K562 (cell line): ENCODE data around the gene IRF5. TPM values are rescaled to one million over a fixed set of nuclear protein-coding genes. Genes with fewer than 3 reads are reported as not detected.

Experiments used
- ATAC-seq: fragments of 200-7000 bp; cut with Tn5 transposase; 3 replicates; pipeline ENCODE4 v1.9.1; 2020; ENCODE audit warnings: moderate library complexity
- BruUV-seq: library from RNA; stranded (reverse); fragments of 400-500 nt; replicated peaks from 2 replicates; lab custom pipeline; 2021; lab: Mats Ljungman, UMichigan
- CTCF ChIA-PET: fragments of 300-600 bp; formaldehyde crosslinking; extraction: SDS; loops from one replicate; lab custom pipeline; 2021; ENCODE audit warnings: low intra/inter-chr PET ratio; lab: Yijun Ruan, JAX
- POLR2A ChIA-PET: fragments of 300-600, 350-650 bp; sonication (Branson Sonifier 250); formaldehyde crosslinking; extraction: SDS; loops from one replicate; lab custom pipeline; 2021; ENCODE audit warnings: antibody characterized with exemption, inconsistent platforms; lab: Yijun Ruan, JAX
- DNase-seq, 4 experiments: peaks; one replicate each; pipeline versions ENCODE4 v3.0.0 to v3.0.0-alpha.2; 2011 to 2018; ENCODE audit warnings: low spot score in 3 of 4, mixed read lengths in 3 of 4; ENCODE audit errors: extremely low read depth in 1 of 4
- FAIRE-seq: peaks from 2 replicates; lab custom pipeline; 2011; peaks lifted over from hg19 to GRCh38; lab: Jason Lieb, UNC
- H2AFZ ChIP-seq: 2 replicates; pipeline ENCODE4 v1.6.0; 2011; ENCODE audit warnings: low read depth, low read length, control low read depth, inconsistent platforms
- H3K27ac ChIP-seq: fragments of 200-600 bp; 3 replicates; pipeline ENCODE4 v1.8.0; 2011; ENCODE audit warnings: low read depth, mild to moderate bottlenecking, control low read depth, inconsistent platforms, low read length, moderate library complexity, mixed read lengths; ENCODE audit errors: extremely low read depth
- H3K27me3 ChIP-seq, 2 experiments: fragments of 300-600 bp in 1 of 2; 2 replicates in 1 of 2; 3 replicates in 1 of 2; pipeline versions ENCODE4 v1.6.0 to v1.8.0; 2011; ENCODE audit warnings: inconsistent platforms in 2 of 2, low read length in 2 of 2, mild to moderate bottlenecking in 1 of 2, mixed read lengths in 1 of 2, moderate library complexity in 1 of 2; ENCODE audit not compliant: control insufficient read depth in 2 of 2, insufficient read depth in 2 of 2
- H3K36me3 ChIP-seq: fragments of 300-600 bp; 3 replicates; pipeline ENCODE4 v1.8.0; 2011; ENCODE audit warnings: mild to moderate bottlenecking, low read length, inconsistent platforms; ENCODE audit not compliant: control insufficient read depth, insufficient read depth
- H3K4me1 ChIP-seq, 2 experiments: fragments of 200-600 bp in 1 of 2; replicated peaks in 1 of 2; 2 replicates in 1 of 2; 3 replicates in 1 of 2; pipeline versions ENCODE4 v1.5.1 to v1.8.0; 2011; ENCODE audit warnings: inconsistent platforms in 2 of 2, low read length in 2 of 2, mild to moderate bottlenecking in 1 of 2, mixed read lengths in 1 of 2, moderate library complexity in 1 of 2; ENCODE audit not compliant: control insufficient read depth in 2 of 2, insufficient read depth in 2 of 2
- H3K4me2 ChIP-seq: 2 replicates; pipeline ENCODE4 v1.6.1; 2011; ENCODE audit warnings: low read length, control low read depth, inconsistent platforms, mixed read lengths; ENCODE audit not compliant: insufficient read depth
- H3K4me3 ChIP-seq: fragments of 200-600 bp; sonication (generic), shearing (Covaris generic); 2 replicates; pipeline ENCODE4 v1.5.1; 2016; ENCODE audit warnings: control low read depth, inconsistent platforms
- H3K79me2 ChIP-seq: fragments of 200-600 bp; 3 replicates; pipeline ENCODE4 v1.8.0; 2011; ENCODE audit warnings: low read length, inconsistent platforms; ENCODE audit not compliant: control insufficient read depth, insufficient read depth
- H3K9ac ChIP-seq, 2 experiments: 2 replicates each; pipeline versions ENCODE4 v1.6.0 to v1.6.1; 2011; ENCODE audit warnings: low read depth in 2 of 2, low read length in 2 of 2, control low read depth in 1 of 2, inconsistent platforms in 1 of 2, mild to moderate bottlenecking in 1 of 2, mixed read lengths in 1 of 2; ENCODE audit not compliant: insufficient read depth in 1 of 2
- H3K9me1 ChIP-seq: one replicate; pipeline ENCODE4 v1.6.0; 2011; ENCODE audit warnings: inconsistent platforms, mild to moderate bottlenecking, low read length, moderate library complexity; ENCODE audit not compliant: control insufficient read depth, insufficient read depth
- H3K9me3 ChIP-seq: replicated peaks from 2 replicates; pipeline ENCODE4 v1.5.1; 2011; ENCODE audit warnings: low read depth, low read length, inconsistent platforms; ENCODE audit not compliant: control insufficient read depth, insufficient read depth
- H4K20me1 ChIP-seq: replicated peaks from 2 replicates; pipeline ENCODE4 v1.6.1; 2011; ENCODE audit warnings: low read length, inconsistent platforms, mixed read lengths; ENCODE audit not compliant: control insufficient read depth, insufficient read depth
- BRD4 ChIP-seq: fragments of 200-600 bp; sonication (generic); IDR thresholded peaks from 2 replicates; pipeline ENCODE4 v1.6.1; 2017; ENCODE audit warnings: inconsistent platforms
- CHD1 ChIP-seq: fragments of 200-600 bp; sonication (generic); IDR thresholded peaks from one replicate; pipeline ENCODE4 v1.6.1; 2012; ENCODE audit warnings: mild to moderate bottlenecking, moderate library complexity, low read length, inconsistent platforms
- HDAC1 ChIP-seq, 2 experiments: fragments of 450-650 bp; IDR thresholded peaks; 2 replicates each; pipeline ENCODE4 v1.6.1; 2016 to 2017; ENCODE audit warnings: inconsistent platforms in 1 of 2, mild to moderate bottlenecking in 1 of 2, moderate library complexity in 1 of 2
- JUN ChIP-seq, 2 experiments: sonication (generic) in 1 of 2; formaldehyde crosslinking in 1 of 2; IDR thresholded peaks; 2 replicates each; pipeline versions ENCODE4 v1.6.1 to v1.8.0; 2012 to 2022; ENCODE audit warnings: borderline replicate concordance in 2 of 2, mild to moderate bottlenecking in 2 of 2, improper control_type of control experiment in 1 of 2, low read depth in 1 of 2, low read length in 1 of 2, missing genetic modification reagents in 1 of 2
- JUND ChIP-seq, 2 experiments: IDR thresholded peaks; 2 replicates in 1 of 2; 3 replicates in 1 of 2; pipeline ENCODE4 v1.6.1; 2011; ENCODE audit warnings: borderline replicate concordance in 2 of 2, low read depth in 2 of 2, low read length in 2 of 2, improper control_type of control experiment in 1 of 2, missing biosample characterization in 1 of 2, missing genetic modification characterization in 1 of 2, missing genetic modification reagents in 1 of 2
- MYC ChIP-seq, 2 experiments: fragments of 250-450 bp in 1 of 2; sonication (Bioruptor Pico) in 1 of 2; IDR thresholded peaks; 2 replicates each; pipeline versions ENCODE4 v1.5.1 to v1.6.1; 2012 to 2021; ENCODE audit warnings: low read depth in 2 of 2, borderline replicate concordance in 1 of 2, improper control_type of control experiment in 1 of 2, low read length in 1 of 2, mild to moderate bottlenecking in 1 of 2, moderate library complexity in 1 of 2
- RCOR1 ChIP-seq, 2 experiments: IDR thresholded peaks; 2 replicates each; pipeline ENCODE4 v1.6.1; 2012; ENCODE audit warnings: low read depth in 2 of 2, low read length in 2 of 2, borderline replicate concordance in 1 of 2, improper control_type of control experiment in 1 of 2
- WGBS: fragments of 100-300 bp; shearing (Covaris generic); methylation state at CpG from one replicate; pipeline ENCODE4 v1.1.6; 2016; ENCODE audit warnings: low coverage, mixed read lengths; ENCODE audit not compliant: insufficient coverage; ENCODE audit errors: missing lambda C conversion rate; 5-methylcytosine and 5-hydroxymethylcytosine counted together
- in situ Hi-C: fragments of 300-500 bp; cut with MboI; formaldehyde crosslinking; loops from 4 replicates; pipeline ENCODE4 v1.15.0; 2018; ENCODE audit warnings: inconsistent platforms, mixed read lengths
- intact Hi-C: fragments of 100-400 bp; cut with micrococcal nuclease; formaldehyde crosslinking; loops from 2 replicates; pipeline ENCODE4 v1.14.2; 2022
- polyA plus RNA-seq, 8 experiments: library from polyadenylated mRNA; depleted of rRNA in 4 of 8; stranded (reverse) in 5 of 8; unstranded in 3 of 8; fragments of >200 nt; fragmentation: Nextera tagmentation in 2 of 8; fragmentation: Illumina TruSeq in 1 of 8; extraction: Ambion mirVana in 2 of 8; extraction: Trizol in 1 of 8; gene quantifications; 2 replicates each; pipeline versions ENCODE4 v1.2.1 to v1.2.3, GENCODE V29; 2011 to 2014; ENCODE audit warnings: inconsistent platforms in 1 of 8, missing spikeins in 1 of 8
- total RNA-seq, 7 experiments: library from RNA; depleted of rRNA in 6 of 7; stranded (reverse); fragments of >200 nt in 6 of 7; fragmentation: Illumina TruSeq in 2 of 7; extraction: Trizol in 2 of 7; gene quantifications; 2 replicates each; pipeline versions ENCODE4 v1.2.1 to v1.2.3, GENCODE V29; 2011 to 2021; ENCODE audit warnings: low replicate concordance in 1 of 7
- TF ChIP-seq, protein P1 (sequence below): fragments of 250-450 bp; sonication (Bioruptor Pico); IDR thresholded peaks from 2 replicates; pipeline ENCODE4 v1.8.0; 2022; ENCODE audit warnings: moderate library complexity, mild to moderate bottlenecking, inconsistent platforms
- TF ChIP-seq, protein P2 (sequence below): sonication (generic); IDR thresholded peaks from 2 replicates; pipeline ENCODE4 v1.6.1; 2016
- TF ChIP-seq, protein P3 (sequence below): fragments of 250-450 bp; sonication (Bioruptor Pico); IDR thresholded peaks from 2 replicates; pipeline ENCODE4 v1.9.0; 2021; ENCODE audit warnings: mild to moderate bottlenecking, inconsistent platforms
- TF ChIP-seq, protein P4 (sequence below): sonication (generic); formaldehyde crosslinking; IDR thresholded peaks from 2 replicates; pipeline ENCODE4 v1.8.0; 2022; ENCODE audit warnings: missing genetic modification reagents, mild to moderate bottlenecking, borderline replicate concordance

IRF5 gene
- total and polyA plus RNA-seq, 9 of the 15 experiments (the other 6 are each of a cell fraction or from before 2014, with no cell fraction given), result 0.04 TPM; not detected in 8

DNA sequence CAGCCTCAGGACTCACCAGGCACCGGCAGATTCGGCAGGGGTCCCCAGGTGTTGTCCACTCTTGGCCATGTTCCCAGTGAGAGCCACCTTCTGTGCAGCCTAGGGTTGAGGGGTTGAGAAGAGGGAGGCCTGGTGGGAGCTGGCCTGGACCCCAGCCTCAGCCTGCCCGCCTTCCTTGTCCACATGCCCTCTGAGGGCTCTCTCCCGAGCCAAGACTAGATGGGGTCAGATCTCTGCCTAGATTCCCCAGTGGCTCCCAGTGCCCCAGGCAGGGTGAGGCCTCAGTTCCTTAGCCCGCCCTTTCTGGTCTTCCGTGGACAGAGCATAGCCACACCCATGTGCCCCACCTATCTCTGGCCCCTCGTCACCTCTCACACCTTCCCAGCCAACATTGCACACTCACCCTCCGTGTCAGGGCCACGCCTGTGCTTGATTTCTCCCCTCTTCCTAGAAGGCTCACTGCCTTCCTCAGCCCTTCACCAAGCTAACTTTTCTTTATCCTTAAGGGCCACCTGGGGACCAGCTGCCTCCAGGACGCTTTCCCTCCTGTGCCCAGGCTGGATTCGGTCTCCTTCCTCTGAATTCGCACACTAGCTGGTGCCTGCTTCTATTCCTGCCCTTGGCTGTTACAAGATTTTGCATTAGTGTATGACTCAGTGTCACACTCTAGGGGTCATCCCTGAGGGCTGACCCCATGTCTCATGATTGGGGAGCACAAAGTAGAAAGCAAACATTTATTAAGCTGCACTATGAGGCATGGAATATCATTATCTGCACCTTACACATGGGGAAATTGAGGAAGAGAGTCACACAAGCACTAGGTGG lies 34.8 kb upstream of the IRF5 start:
- H3K9me1 ChIP-seq, result no peaks in the 10 kb centered on the region
- H3K36me3 ChIP-seq, result no peaks in the 10 kb centered on the region
- peaks cover 5 to 17% of the 10 kb centered on the region in 2 experiments; a peak in 4 of 5 replicates for H3K27me3 ChIP-seq
- peaks cover 13 to 29% of the 10 kb centered on the region in 2 experiments for H3K4me1 ChIP-seq
- H2AFZ ChIP-seq, result peak overlapping the region; percentile 47
- H3K4me2 ChIP-seq, result peak overlapping the region; percentile 58
- H3K9ac ChIP-seq, result peak overlapping the region; percentile 24 to 70; a peak in 3 of 4 replicates
- peak overlapping the region; percentile 2; the same call in 1 of the 3 replicates for H3K27ac ChIP-seq
- POLR2A ChIA-PET, result interaction anchor here (0.5 to 1.1 kb wide), 5 partner anchors 8 to 442 kb away, joined by 3 to 4 read pairs (median 3); no protein-coding TSS in a partner anchor
- DNase-seq (peak in 3 of 4 experiments; percentile 66 to 89 (median 84)), ATAC-seq (peak; percentile 80), FAIRE-seq (peak; percentile 65)
- H3K4me3 ChIP-seq, result no peak overlapping the region
- intact Hi-C loops, result no loop called here
- no peaks in the 10 kb centered on the region for H3K79me2 ChIP-seq
- H3K9me3 ChIP-seq, result peaks cover 11% of the 10 kb centered on the region; the same call in 1 of the 2 replicates
- in situ Hi-C loops, result no loop called here
- CTCF ChIA-PET, result interaction anchor here (1.5 kb wide), 1 partner anchor 307 kb away, joined by 5 read pairs; no protein-coding TSS in a partner anchor
- 25% methylated on average over 12 of the region's 12 CpGs for WGBS
- BruUV-seq, result no TSS peak
- no peaks in the 10 kb centered on the region for H4K20me1 ChIP-seq
- TF ChIP-seq RCOR1 (IDR thresholded peaks at IDR 0.05; ENCODE audit: borderline replicate concordance in 1 of 2, low read depth in 2 of 2, low read length in 2 of 2) (peak in 1 of 2 experiments; percentile 38; a peak in 1 of 4 replicates), JUN (IDR thresholded peaks at IDR 0.05; ENCODE audit: borderline replicate concordance, low read depth, low read length) (peak; percentile 89), JUN (CRISPR knock-in tag; IDR thresholded peaks at IDR 0.05; ENCODE audit: borderline replicate concordance) (no peak), CHD1 (no peak), BRD4 (no peak), JUND (IDR thresholded peaks at IDR 0.05; ENCODE audit: borderline replicate concordance, low read depth, low read length) (peak; percentile 85; the same call in 1 of the 2 replicates), JUND (tag; IDR thresholded peaks at IDR 0.05; ENCODE audit: borderline replicate concordance, low read depth, low read length) (no peak), MYC (IDR thresholded peaks at IDR 0.05; ENCODE audit: low read depth, low read length) (no peak), MYC (CRISPR knock-in tag; IDR thresholded peaks at IDR 0.05; ENCODE audit: borderline replicate concordance, low read depth) (no peak), HDAC1 (IDR thresholded peaks at IDR 0.05) (0 out of 4 replicates have a peak, but pooled peaks of 1 of the 2 experiments have one; percentile 27)
- TF ChIP-seq, protein P1, sequence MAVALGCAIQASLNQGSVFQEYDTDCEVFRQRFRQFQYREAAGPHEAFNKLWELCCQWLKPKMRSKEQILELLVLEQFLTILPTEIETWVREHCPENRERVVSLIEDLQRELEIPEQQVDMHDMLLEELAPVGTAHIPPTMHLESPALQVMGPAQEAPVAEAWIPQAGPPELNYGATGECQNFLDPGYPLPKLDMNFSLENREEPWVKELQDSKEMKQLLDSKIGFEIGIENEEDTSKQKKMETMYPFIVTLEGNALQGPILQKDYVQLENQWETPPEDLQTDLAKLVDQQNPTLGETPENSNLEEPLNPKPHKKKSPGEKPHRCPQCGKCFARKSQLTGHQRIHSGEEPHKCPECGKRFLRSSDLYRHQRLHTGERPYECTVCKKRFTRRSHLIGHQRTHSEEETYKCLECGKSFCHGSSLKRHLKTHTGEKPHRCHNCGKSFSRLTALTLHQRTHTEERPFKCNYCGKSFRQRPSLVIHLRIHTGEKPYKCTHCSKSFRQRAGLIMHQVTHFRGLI, result no peak
- TF ChIP-seq, protein P2, sequence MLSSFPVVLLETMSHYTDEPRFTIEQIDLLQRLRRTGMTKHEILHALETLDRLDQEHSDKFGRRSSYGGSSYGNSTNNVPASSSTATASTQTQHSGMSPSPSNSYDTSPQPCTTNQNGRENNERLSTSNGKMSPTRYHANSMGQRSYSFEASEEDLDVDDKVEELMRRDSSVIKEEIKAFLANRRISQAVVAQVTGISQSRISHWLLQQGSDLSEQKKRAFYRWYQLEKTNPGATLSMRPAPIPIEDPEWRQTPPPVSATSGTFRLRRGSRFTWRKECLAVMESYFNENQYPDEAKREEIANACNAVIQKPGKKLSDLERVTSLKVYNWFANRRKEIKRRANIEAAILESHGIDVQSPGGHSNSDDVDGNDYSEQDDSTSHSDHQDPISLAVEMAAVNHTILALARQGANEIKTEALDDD, result no peak
- TF ChIP-seq, protein P3, sequence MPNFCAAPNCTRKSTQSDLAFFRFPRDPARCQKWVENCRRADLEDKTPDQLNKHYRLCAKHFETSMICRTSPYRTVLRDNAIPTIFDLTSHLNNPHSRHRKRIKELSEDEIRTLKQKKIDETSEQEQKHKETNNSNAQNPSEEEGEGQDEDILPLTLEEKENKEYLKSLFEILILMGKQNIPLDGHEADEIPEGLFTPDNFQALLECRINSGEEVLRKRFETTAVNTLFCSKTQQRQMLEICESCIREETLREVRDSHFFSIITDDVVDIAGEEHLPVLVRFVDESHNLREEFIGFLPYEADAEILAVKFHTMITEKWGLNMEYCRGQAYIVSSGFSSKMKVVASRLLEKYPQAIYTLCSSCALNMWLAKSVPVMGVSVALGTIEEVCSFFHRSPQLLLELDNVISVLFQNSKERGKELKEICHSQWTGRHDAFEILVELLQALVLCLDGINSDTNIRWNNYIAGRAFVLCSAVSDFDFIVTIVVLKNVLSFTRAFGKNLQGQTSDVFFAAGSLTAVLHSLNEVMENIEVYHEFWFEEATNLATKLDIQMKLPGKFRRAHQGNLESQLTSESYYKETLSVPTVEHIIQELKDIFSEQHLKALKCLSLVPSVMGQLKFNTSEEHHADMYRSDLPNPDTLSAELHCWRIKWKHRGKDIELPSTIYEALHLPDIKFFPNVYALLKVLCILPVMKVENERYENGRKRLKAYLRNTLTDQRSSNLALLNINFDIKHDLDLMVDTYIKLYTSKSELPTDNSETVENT, result no peak
- TF ChIP-seq, protein P4, sequence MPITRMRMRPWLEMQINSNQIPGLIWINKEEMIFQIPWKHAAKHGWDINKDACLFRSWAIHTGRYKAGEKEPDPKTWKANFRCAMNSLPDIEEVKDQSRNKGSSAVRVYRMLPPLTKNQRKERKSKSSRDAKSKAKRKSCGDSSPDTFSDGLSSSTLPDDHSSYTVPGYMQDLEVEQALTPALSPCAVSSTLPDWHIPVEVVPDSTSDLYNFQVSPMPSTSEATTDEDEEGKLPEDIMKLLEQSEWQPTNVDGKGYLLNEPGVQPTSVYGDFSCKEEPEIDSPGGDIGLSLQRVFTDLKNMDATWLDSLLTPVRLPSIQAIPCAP (CRISPR knock-in tag), result no peak
